HEK293 (cell line): ENCODE data around the gene PIM1.

Source experiments
- BCL11B ChIP-seq: fragments of 450-650 bp; formaldehyde crosslinking; IDR thresholded peaks from 2 replicates; pipeline ENCODE4 v1.5.1; 2016; ENCODE audit warnings: low read depth, missing biosample characterization, missing genetic modification characterization
- GFI1B ChIP-seq: fragments of 450-650 bp; formaldehyde crosslinking; IDR thresholded peaks from 2 replicates; pipeline ENCODE4 v1.5.1; 2016; ENCODE audit warnings: missing biosample characterization, missing genetic modification characterization
- HOXC10 ChIP-seq: sonication (generic); formaldehyde crosslinking; IDR thresholded peaks from 2 replicates; pipeline ENCODE4 v1.8.1; 2023; ENCODE audit warnings: mild to moderate bottlenecking, missing genetic modification reagents
- PRDM6 ChIP-seq: fragments of 450-650 bp; formaldehyde crosslinking; IDR thresholded peaks from 2 replicates; pipeline ENCODE4 v1.5.1; 2017; ENCODE audit warnings: missing biosample characterization, missing genetic modification characterization
- SP7 ChIP-seq: fragments of 450-650 bp; formaldehyde crosslinking; IDR thresholded peaks from 2 replicates; pipeline ENCODE4 v1.5.1; 2016; ENCODE audit warnings: missing biosample characterization, missing genetic modification characterization
- ZBTB7A ChIP-seq: fragments of 450-650 bp; formaldehyde crosslinking; IDR thresholded peaks from 2 replicates; pipeline ENCODE4 v1.5.1; 2016; ENCODE audit warnings: low read depth, missing biosample characterization, missing genetic modification characterization
- ZNF121 ChIP-seq: fragments of 450-650 bp; formaldehyde crosslinking; IDR thresholded peaks from 2 replicates; pipeline ENCODE4 v1.5.1; 2016; ENCODE audit warnings: missing biosample characterization, missing genetic modification characterization
- ZNF146 ChIP-seq: fragments of 450-650 bp; formaldehyde crosslinking; IDR thresholded peaks from 2 replicates; pipeline ENCODE4 v1.5.1; 2016; ENCODE audit warnings: missing biosample characterization, missing genetic modification characterization
- ZNF155 ChIP-seq: fragments of 450-650 bp; formaldehyde crosslinking; IDR thresholded peaks from 2 replicates; pipeline ENCODE4 v1.5.1; 2016; ENCODE audit warnings: missing biosample characterization, missing genetic modification characterization
- ZNF184 ChIP-seq: fragments of 450-650 bp; IDR thresholded peaks from 2 replicates; pipeline ENCODE4 v1.5.1; 2018; ENCODE audit warnings: missing biosample characterization, mild to moderate bottlenecking, missing genetic modification characterization
- ZNF202 ChIP-seq: fragments of 450-650 bp; formaldehyde crosslinking; IDR thresholded peaks from 2 replicates; pipeline ENCODE4 v1.5.1; 2016; ENCODE audit warnings: missing biosample characterization, missing genetic modification characterization, borderline replicate concordance
- ZNF248 ChIP-seq: fragments of 450-650 bp; formaldehyde crosslinking; IDR thresholded peaks from 2 replicates; pipeline ENCODE4 v1.5.1; 2017; ENCODE audit warnings: missing biosample characterization, missing genetic modification characterization
- ZNF302 ChIP-seq: fragments of 450-650 bp; formaldehyde crosslinking; IDR thresholded peaks from 2 replicates; pipeline ENCODE4 v1.5.1; 2016; ENCODE audit warnings: missing biosample characterization, missing genetic modification characterization, low read depth
- ZNF398 ChIP-seq: fragments of 450-650 bp; formaldehyde crosslinking; IDR thresholded peaks from 2 replicates; pipeline ENCODE4 v1.5.1; 2017; ENCODE audit warnings: missing biosample characterization, missing genetic modification characterization
- ZNF426 ChIP-seq: fragments of 450-650 bp; formaldehyde crosslinking; IDR thresholded peaks from 2 replicates; pipeline ENCODE4 v1.5.1; 2017; ENCODE audit warnings: missing biosample characterization, missing genetic modification characterization, mild to moderate bottlenecking, inconsistent platforms, moderate library complexity
- ZNF518A ChIP-seq: fragments of 450-650 bp; formaldehyde crosslinking; conservative IDR thresholded peaks from 2 replicates; pipeline ENCODE4 v1.5.1; 2016; ENCODE audit warnings: low read depth, missing biosample characterization, missing genetic modification characterization
- ZNF560 ChIP-seq: fragments of 450-650 bp; formaldehyde crosslinking; IDR thresholded peaks from 2 replicates; pipeline ENCODE4 v1.5.1; 2017; ENCODE audit warnings: missing biosample characterization, missing genetic modification characterization, borderline replicate concordance
- ZNF76 ChIP-seq: fragments of 450-650 bp; formaldehyde crosslinking; IDR thresholded peaks from 2 replicates; pipeline ENCODE4; 2016; ENCODE audit warnings: low read depth, missing biosample characterization, missing genetic modification characterization, borderline replicate concordance
- TF ChIP-seq, protein P1 (sequence below): fragments of 450-650 bp; formaldehyde crosslinking; IDR thresholded peaks from 2 replicates; pipeline ENCODE4 v1.5.1; 2016; ENCODE audit warnings: missing biosample characterization, missing genetic modification characterization, borderline replicate concordance
- TF ChIP-seq, protein P2 (sequence below): fragments of 450-650 bp; formaldehyde crosslinking; IDR thresholded peaks from 2 replicates; pipeline ENCODE4 v1.5.1; 2017; ENCODE audit warnings: missing biosample characterization, missing genetic modification characterization
- TF ChIP-seq, protein P3 (sequence below): fragments of 450-650 bp; formaldehyde crosslinking; IDR thresholded peaks from 2 replicates; pipeline ENCODE4 v1.5.1; 2016; ENCODE audit warnings: missing biosample characterization, missing genetic modification characterization

PIM1 gene

GRCh38 chr6:37137201-37138090, 32.5 kb upstream of the PIM1 start (continued):
- TF ChIP-seq, protein P1, sequence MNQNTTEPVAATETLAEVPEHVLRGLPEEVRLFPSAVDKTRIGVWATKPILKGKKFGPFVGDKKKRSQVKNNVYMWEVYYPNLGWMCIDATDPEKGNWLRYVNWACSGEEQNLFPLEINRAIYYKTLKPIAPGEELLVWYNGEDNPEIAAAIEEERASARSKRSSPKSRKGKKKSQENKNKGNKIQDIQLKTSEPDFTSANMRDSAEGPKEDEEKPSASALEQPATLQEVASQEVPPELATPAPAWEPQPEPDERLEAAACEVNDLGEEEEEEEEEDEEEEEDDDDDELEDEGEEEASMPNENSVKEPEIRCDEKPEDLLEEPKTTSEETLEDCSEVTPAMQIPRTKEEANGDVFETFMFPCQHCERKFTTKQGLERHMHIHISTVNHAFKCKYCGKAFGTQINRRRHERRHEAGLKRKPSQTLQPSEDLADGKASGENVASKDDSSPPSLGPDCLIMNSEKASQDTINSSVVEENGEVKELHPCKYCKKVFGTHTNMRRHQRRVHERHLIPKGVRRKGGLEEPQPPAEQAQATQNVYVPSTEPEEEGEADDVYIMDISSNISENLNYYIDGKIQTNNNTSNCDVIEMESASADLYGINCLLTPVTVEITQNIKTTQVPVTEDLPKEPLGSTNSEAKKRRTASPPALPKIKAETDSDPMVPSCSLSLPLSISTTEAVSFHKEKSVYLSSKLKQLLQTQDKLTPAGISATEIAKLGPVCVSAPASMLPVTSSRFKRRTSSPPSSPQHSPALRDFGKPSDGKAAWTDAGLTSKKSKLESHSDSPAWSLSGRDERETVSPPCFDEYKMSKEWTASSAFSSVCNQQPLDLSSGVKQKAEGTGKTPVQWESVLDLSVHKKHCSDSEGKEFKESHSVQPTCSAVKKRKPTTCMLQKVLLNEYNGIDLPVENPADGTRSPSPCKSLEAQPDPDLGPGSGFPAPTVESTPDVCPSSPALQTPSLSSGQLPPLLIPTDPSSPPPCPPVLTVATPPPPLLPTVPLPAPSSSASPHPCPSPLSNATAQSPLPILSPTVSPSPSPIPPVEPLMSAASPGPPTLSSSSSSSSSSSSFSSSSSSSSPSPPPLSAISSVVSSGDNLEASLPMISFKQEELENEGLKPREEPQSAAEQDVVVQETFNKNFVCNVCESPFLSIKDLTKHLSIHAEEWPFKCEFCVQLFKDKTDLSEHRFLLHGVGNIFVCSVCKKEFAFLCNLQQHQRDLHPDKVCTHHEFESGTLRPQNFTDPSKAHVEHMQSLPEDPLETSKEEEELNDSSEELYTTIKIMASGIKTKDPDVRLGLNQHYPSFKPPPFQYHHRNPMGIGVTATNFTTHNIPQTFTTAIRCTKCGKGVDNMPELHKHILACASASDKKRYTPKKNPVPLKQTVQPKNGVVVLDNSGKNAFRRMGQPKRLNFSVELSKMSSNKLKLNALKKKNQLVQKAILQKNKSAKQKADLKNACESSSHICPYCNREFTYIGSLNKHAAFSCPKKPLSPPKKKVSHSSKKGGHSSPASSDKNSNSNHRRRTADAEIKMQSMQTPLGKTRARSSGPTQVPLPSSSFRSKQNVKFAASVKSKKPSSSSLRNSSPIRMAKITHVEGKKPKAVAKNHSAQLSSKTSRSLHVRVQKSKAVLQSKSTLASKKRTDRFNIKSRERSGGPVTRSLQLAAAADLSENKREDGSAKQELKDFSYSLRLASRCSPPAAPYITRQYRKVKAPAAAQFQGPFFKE (tag by site-specific recombination): no peak
- no peak for TF ChIP-seq ZNF155 (tag by site-specific recombination)
- TF ChIP-seq ZNF518A (tag by site-specific recombination): peak; percentile 48
- peak; percentile 2; the same call in 1 of the 2 replicates for TF ChIP-seq ZNF146 (tag by site-specific recombination)
- TF ChIP-seq ZNF248: no peak
- TF ChIP-seq ZNF426 (tag by site-specific recombination): no peak
- no peak for TF ChIP-seq GFI1B (tag by site-specific recombination)
- TF ChIP-seq, protein P2, sequence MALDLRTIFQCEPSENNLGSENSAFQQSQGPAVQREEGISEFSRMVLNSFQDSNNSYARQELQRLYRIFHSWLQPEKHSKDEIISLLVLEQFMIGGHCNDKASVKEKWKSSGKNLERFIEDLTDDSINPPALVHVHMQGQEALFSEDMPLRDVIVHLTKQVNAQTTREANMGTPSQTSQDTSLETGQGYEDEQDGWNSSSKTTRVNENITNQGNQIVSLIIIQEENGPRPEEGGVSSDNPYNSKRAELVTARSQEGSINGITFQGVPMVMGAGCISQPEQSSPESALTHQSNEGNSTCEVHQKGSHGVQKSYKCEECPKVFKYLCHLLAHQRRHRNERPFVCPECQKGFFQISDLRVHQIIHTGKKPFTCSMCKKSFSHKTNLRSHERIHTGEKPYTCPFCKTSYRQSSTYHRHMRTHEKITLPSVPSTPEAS: 0 out of 2 replicates have a peak, but pooled peaks have one; percentile 35
- TF ChIP-seq ZNF202 (tag by site-specific recombination): no peak
- TF ChIP-seq ZNF184: peak; percentile 77
- peak; percentile 62; the same call in 1 of the 2 replicates for TF ChIP-seq ZNF76
- TF ChIP-seq PRDM6 (tag by site-specific recombination): no peak
- TF ChIP-seq, protein P3, sequence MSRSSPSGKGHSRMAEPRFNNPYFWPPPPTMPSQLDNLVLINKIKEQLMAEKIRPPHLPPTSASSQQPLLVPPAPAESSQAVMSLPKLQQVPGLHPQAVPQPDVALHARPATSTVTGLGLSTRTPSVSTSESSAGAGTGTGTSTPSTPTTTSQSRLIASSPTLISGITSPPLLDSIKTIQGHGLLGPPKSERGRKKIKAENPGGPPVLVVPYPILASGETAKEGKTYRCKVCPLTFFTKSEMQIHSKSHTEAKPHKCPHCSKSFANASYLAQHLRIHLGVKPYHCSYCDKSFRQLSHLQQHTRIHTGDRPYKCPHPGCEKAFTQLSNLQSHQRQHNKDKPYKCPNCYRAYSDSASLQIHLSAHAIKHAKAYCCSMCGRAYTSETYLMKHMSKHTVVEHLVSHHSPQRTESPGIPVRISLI (tag by site-specific recombination): peak; percentile 91
- no peak for TF ChIP-seq ZNF121 (tag by site-specific recombination)
- TF ChIP-seq SP7 (tag by site-specific recombination): peak; percentile 96
- TF ChIP-seq HOXC10 (CRISPR knock-in tag): no peak
- no peak for TF ChIP-seq ZBTB7A (tag by site-specific recombination)
- TF ChIP-seq ZNF302: no peak
- no peak for TF ChIP-seq ZNF560 (tag by site-specific recombination)
- peak; percentile 100 for TF ChIP-seq ZNF398
- no peak for TF ChIP-seq BCL11B (tag by site-specific recombination)
